ENCODE measurements around the gene PRSS33.

Gene PRSS33

DNA sequence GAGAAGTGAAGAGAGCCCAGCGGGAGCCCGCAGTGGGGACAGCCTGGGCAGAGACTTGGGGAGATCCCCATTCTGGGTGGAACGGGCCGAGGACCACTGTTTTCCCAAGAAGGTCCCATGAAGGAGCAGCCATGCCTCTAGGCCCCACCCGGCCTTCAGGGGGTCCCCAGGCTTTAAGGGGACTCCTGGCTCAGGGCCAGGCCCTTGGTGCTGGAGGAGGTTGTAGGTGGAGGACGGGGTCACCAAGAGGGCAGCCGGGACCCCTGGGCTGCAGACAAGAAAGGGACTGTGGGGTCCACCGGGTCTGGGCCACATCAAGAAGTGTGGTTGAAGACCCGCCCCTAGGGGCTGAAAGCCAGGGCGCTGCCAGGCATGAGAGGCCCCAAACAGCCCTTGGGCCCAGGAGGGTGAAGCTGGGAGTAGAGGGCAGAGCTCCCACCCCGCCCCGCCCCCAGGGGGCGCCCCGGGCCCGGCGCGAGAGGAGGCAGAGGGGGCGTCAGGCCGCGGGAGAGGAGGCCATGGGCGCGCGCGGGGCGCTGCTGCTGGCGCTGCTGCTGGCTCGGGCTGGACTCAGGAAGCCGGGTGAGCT, 29.5 kb upstream of the PRSS33 start, which contains the start of gene PRSS21:
PRSS21 (plus strand) TSS at position 487 of the 589 bp plus-strand sequence; CDS start at position 519, 32 bp downstream.
- no peak within 1 kb of the TSS for H3K4me3 ChIP-seq (ENCODE audit: low read length, poor library complexity, severe bottlenecking)
- no peaks in the 10 kb centered on the region for H3K79me2 ChIP-seq (ENCODE audit: insufficient read depth, low read length)
- TF ChIP-seq EZH2phosphoT487 (IDR thresholded peaks at IDR 0.05; ENCODE audit: borderline replicate concordance) (no peak), CTCF (conservative IDR thresholded peaks at IDR 0.05; ENCODE audit: low read length) (no peak)
- H2AFZ ChIP-seq (ENCODE audit: low read length): no peak within 1 kb of the TSS
- no peak within 1 kb of the TSS for H3K9ac ChIP-seq (ENCODE audit: low read depth, low read length, poor library complexity, severe bottlenecking)
- no peaks in the 10 kb centered on the region for H3K9me3 ChIP-seq (ENCODE audit: insufficient read depth, low read depth, low read length)
- no peak within 1 kb of the TSS for H3K4me2 ChIP-seq (ENCODE audit: low read depth, low read length, poor library complexity, severe bottlenecking)
- no peaks in the 10 kb centered on the region for H3K27me3 ChIP-seq (ENCODE audit: insufficient read depth, low read length, poor library complexity, severe bottlenecking)
- no peaks in the 10 kb centered on the region for H3K9me2 ChIP-seq (replicated peaks; ENCODE audit: low read depth, low read length)
- H3K4me1 ChIP-seq (ENCODE audit: insufficient read depth, low read length, poor library complexity, severe bottlenecking): no peaks in the 10 kb centered on the region
- no peaks in the 10 kb centered on the region for H3K36me3 ChIP-seq (ENCODE audit: insufficient read depth, low read length)
- H4K20me1 ChIP-seq (ENCODE audit: insufficient read depth, low read length, poor library complexity, severe bottlenecking): no peaks in the 10 kb centered on the region
- no peaks in the 10 kb centered on the region for H3F3A ChIP-seq (ENCODE audit: low read depth)

DNA sequence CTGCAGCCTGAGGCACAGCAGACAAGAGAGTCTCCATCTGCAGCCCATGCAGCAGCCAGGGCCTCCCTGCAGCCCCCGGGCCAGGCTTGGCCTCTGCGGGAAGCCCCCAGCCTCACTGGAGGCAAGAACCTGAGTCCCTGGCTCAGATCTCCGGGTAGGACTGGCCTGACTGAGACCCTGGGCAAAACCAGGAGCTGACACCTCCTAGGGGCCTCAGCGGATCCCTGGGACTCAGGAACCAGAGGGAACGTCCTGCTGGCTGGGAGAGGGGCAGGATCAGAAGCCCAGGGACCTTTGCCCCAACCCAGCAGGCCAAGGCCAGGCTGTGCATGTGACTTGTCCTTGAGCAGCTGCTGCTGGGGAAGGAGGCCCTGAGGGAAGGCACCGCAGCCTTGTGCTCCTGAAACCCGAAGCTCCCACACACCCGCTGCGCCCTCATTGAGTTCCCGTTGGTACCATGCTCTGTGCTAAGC, 28.0 kb upstream of the PRSS33 start:
- no peaks in the 10 kb centered on the region for H3K27me3 ChIP-seq (ENCODE audit: insufficient read depth, low read length, poor library complexity, severe bottlenecking)
- no peak overlapping the region for H3K4me3 ChIP-seq (ENCODE audit: low read length, poor library complexity, severe bottlenecking)
- no peaks in the 10 kb centered on the region for H3K36me3 ChIP-seq (ENCODE audit: insufficient read depth, low read length)
- no peaks in the 10 kb centered on the region for H3K9me2 ChIP-seq (replicated peaks; ENCODE audit: low read depth, low read length)
- H3F3A ChIP-seq (ENCODE audit: low read depth): no peaks in the 10 kb centered on the region
- H2AFZ ChIP-seq (ENCODE audit: low read length): no peak overlapping the region
- TF ChIP-seq EZH2phosphoT487 (IDR thresholded peaks at IDR 0.05; ENCODE audit: borderline replicate concordance): no peak
- TF ChIP-seq CTCF (conservative IDR thresholded peaks at IDR 0.05; ENCODE audit: low read length): no peak
- no peaks in the 10 kb centered on the region for H3K9me3 ChIP-seq (ENCODE audit: insufficient read depth, low read depth, low read length)
- no peaks in the 10 kb centered on the region for H4K20me1 ChIP-seq (ENCODE audit: insufficient read depth, low read length, poor library complexity, severe bottlenecking)
- no peak overlapping the region for H3K9ac ChIP-seq (ENCODE audit: low read depth, low read length, poor library complexity, severe bottlenecking)
- no peak overlapping the region for H3K4me2 ChIP-seq (ENCODE audit: low read depth, low read length, poor library complexity, severe bottlenecking)
- no peaks in the 10 kb centered on the region for H3K79me2 ChIP-seq (ENCODE audit: insufficient read depth, low read length)
- no peaks in the 10 kb centered on the region for H3K4me1 ChIP-seq (ENCODE audit: insufficient read depth, low read length, poor library complexity, severe bottlenecking)

DNA sequence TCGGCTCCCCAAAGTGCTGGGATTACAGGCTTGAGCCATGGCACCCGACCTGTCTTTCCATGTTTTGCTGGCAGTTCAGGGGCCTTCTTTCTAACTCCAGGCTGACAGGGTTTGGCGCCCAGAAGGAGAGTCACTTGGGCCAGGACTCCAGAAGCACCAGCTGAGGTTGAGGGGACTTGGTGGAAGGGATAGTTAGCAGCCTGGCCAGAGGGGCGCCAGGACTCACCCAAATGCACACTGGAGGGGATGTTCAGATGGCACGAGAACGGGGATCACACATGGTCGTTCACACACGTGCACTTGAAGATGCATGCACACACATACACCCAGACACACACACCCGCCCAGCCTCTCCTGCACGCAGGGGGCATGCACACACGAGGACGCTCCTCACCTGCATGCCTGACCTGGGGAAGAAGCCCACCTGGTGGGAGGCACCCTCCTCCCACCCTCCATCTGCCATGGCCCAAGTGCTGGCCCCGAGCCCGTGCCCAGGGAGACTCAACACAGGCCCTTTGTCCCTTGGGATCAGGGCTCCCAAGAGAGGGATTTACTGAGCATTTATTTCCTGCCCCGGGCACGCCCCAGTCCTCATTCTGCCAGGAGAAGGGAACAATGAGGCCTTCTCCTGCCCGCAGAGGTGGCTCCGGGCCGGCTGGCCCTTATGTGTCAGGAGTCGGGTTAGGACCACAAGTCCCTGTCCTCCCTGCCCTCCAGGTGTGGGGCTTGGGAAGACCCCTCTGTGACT, 27.4 kb upstream of the PRSS33 start:
- TF ChIP-seq EZH2phosphoT487 (IDR thresholded peaks at IDR 0.05; ENCODE audit: borderline replicate concordance) (no peak), CTCF (conservative IDR thresholded peaks at IDR 0.05; ENCODE audit: low read length) (no peak)
- Histone ChIP-seq H3K9me3 (ENCODE audit: insufficient read depth, low read depth, low read length) (no peaks in the 10 kb centered on the region), H3K4me1 (ENCODE audit: insufficient read depth, low read length, poor library complexity, severe bottlenecking) (no peaks in the 10 kb centered on the region), H3F3A (ENCODE audit: low read depth) (no peaks in the 10 kb centered on the region), H2AFZ (ENCODE audit: low read length) (no peak overlapping the region), H3K4me3 (ENCODE audit: low read length, poor library complexity, severe bottlenecking) (no peak overlapping the region), H3K36me3 (ENCODE audit: insufficient read depth, low read length) (no peaks in the 10 kb centered on the region), H3K79me2 (ENCODE audit: insufficient read depth, low read length) (no peaks in the 10 kb centered on the region), H3K4me2 (ENCODE audit: low read depth, low read length, poor library complexity, severe bottlenecking) (no peak overlapping the region), H3K27me3 (ENCODE audit: insufficient read depth, low read length, poor library complexity, severe bottlenecking) (no peaks in the 10 kb centered on the region), H4K20me1 (ENCODE audit: insufficient read depth, low read length, poor library complexity, severe bottlenecking) (no peaks in the 10 kb centered on the region), H3K9me2 (replicated peaks; ENCODE audit: low read depth, low read length) (no peaks in the 10 kb centered on the region), H3K9ac (ENCODE audit: low read depth, low read length, poor library complexity, severe bottlenecking) (no peak overlapping the region)

Data from Loucy (cell line).